AG04450 (cell line): Measurements from ENCODE around the gene MR1. TPM values are rescaled to one million over a fixed set of nuclear protein-coding genes. Genes with fewer than 3 reads are reported as not detected.

Experiments used
- CTCF ChIA-PET: fragments of 300-600, 350-600 bp; formaldehyde crosslinking; extraction: SDS; loops from one replicate; lab custom pipeline; 2022; ENCODE audit warnings: antibody characterized with exemption, inconsistent platforms; lab: Charles Lee
- POLR2A ChIA-PET: fragments of 350-600 bp; formaldehyde crosslinking; extraction: SDS; loops from one replicate; lab custom pipeline; 2021; ENCODE audit warnings: antibody characterized with exemption, inconsistent platforms; lab: Yijun Ruan, JAX
- DNase-seq: peaks from one replicate; pipeline ENCODE4 v3.0.0-alpha.2; 2011; ENCODE audit warnings: low read depth, low spot score
- H3K27ac ChIP-seq: one replicate; pipeline ENCODE4 v1.5.1; 2012; ENCODE audit warnings: low read depth, low read length, control low read depth
- H3K27me3 ChIP-seq: one replicate; pipeline ENCODE4 v1.6.0; 2012; ENCODE audit warnings: low read length; ENCODE audit not compliant: control insufficient read depth, insufficient read depth
- H3K4me3 ChIP-seq: 2 replicates; pipeline ENCODE4 v1.5.1; 2011; ENCODE audit warnings: mild to moderate bottlenecking, low read depth, low read length, control low read depth
- H3K9me3 ChIP-seq: 2 replicates; pipeline ENCODE4 v1.5.1; 2012; ENCODE audit warnings: low read length; ENCODE audit not compliant: control insufficient read depth, insufficient read depth
- polyA plus RNA-seq: library from polyadenylated mRNA; depleted of rRNA; stranded (reverse); fragments of >200 nt; gene quantifications from 2 replicates; pipeline ENCODE4 v1.2.3, GENCODE V29; 2011
- TF ChIP-seq, protein P1 (sequence below): IDR thresholded peaks from 2 replicates; pipeline ENCODE4 v1.5.1; 2011; ENCODE audit warnings: low read depth, low read length, control low read depth, inconsistent platforms

MR1 gene
- polyA plus RNA-seq, 1 experiment = 17.2 TPM

DNA sequence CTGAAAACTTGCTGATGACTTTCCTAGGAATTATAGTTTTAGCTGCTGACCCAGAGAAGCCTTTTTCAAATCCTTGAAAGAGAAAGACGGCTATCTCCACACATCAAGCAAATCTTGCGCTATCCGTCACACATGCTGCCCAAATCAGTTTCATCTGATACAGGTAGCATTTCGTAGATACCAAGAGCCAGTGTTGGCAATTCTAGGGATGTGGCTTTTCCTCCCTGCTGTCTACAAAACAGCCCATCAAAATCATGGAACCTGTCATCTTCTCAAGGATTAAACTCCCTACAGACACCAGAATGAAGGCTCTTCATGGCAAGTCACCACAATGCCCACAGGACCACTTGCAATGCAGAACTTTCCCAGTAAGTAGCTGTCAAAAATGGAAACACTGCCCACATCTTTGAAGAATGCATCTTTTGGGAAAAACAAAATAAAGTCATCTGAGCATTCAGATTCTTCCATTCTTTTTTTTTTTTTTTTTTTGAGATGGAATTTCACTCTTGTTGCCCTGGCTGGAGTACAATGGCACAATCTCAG is 21.5 kb upstream of the MR1 start:
- Histone ChIP-seq H3K27ac (no peak overlapping the region), H3K9me3 (no peaks in the 10 kb centered on the region), H3K4me3 (no peak overlapping the region), H3K27me3 (no peaks in the 10 kb centered on the region)
- CTCF ChIA-PET = interaction anchor here (0.7 to 3.7 kb wide), 3 partner anchors 11 to 130 kb away, joined by 3 to 12 read pairs (median 7); partner anchors contain the start of gene STX6
- TF ChIP-seq, protein P1, sequence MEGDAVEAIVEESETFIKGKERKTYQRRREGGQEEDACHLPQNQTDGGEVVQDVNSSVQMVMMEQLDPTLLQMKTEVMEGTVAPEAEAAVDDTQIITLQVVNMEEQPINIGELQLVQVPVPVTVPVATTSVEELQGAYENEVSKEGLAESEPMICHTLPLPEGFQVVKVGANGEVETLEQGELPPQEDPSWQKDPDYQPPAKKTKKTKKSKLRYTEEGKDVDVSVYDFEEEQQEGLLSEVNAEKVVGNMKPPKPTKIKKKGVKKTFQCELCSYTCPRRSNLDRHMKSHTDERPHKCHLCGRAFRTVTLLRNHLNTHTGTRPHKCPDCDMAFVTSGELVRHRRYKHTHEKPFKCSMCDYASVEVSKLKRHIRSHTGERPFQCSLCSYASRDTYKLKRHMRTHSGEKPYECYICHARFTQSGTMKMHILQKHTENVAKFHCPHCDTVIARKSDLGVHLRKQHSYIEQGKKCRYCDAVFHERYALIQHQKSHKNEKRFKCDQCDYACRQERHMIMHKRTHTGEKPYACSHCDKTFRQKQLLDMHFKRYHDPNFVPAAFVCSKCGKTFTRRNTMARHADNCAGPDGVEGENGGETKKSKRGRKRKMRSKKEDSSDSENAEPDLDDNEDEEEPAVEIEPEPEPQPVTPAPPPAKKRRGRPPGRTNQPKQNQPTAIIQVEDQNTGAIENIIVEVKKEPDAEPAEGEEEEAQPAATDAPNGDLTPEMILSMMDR = no peak
- no peak for DNase-seq
- POLR2A ChIA-PET = interaction anchor here (0.6 kb wide), 1 partner anchor 117 kb away, joined by 6 read pairs; no protein-coding TSS in a partner anchor

DNA sequence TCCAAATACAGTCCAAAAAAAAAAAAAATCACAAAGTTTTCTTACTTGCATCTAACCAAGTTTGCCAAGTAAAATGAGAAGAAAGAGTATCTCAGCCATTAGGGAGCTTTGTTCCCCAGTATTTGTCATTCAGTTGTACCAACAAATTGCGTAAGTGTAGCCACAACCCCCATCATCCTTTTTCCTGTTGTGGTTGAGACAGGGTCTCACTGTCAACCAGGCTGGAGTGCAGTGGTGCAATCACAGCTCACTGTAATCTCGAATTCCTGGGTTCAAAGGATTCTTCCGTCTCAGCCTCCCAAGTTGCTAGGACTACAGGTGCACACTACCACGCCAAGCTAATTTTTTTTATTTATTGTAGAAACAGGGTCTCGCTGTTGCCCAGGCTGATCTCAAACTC is 20.6 kb upstream of the MR1 start:
- ChIA-PET CTCF (interaction anchor here (0.6 to 0.7 kb wide), 4 partner anchors 11 to 1835 kb away, joined by 3 to 7 read pairs (median 4); no protein-coding TSS in a partner anchor), POLR2A (no interaction called here)

GRCh38 chr1:181014477-181015250 is 19.1 kb upstream of the MR1 start:
- no peaks in the 10 kb centered on the region for H3K9me3 ChIP-seq
- POLR2A ChIA-PET = interaction anchor here (0.7 kb wide), 1 partner anchor 62 kb away, joined by 3 read pairs; no protein-coding TSS in a partner anchor
- DNase-seq = no peak
- H3K27me3 ChIP-seq = no peaks in the 10 kb centered on the region
- TF ChIP-seq, protein P1 = no peak
- CTCF ChIA-PET = no interaction called here
- no peak overlapping the region for H3K27ac ChIP-seq
- no peak overlapping the region for H3K4me3 ChIP-seq

More for the DNA sequence above, 20.6 kb upstream of the MR1 start:
- no peak for DNase-seq
- Histone ChIP-seq H3K9me3 (no peaks in the 10 kb centered on the region), H3K27me3 (no peaks in the 10 kb centered on the region), H3K27ac (no peak overlapping the region), H3K4me3 (no peak overlapping the region)
- TF ChIP-seq, protein P1 = no peak

DNA sequence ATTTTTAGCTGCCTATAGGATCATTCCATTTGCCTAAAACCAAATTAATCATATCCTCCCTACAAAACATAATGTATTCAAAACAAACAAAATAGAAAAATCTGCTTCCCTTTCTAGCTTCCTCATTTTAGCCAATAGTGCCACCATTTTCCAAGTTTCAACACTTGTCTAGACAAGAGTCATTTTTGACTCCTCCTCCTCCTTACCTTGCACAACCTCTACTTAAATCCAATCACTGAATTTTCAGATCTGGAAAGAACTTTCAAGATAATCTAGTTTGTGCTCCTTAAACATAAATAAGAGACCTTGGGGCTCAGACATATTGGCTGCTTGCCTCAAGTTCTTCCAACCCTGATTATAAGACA is 18.6 kb upstream of the MR1 start:
- Histone ChIP-seq H3K27me3 (no peaks in the 10 kb centered on the region), H3K9me3 (no peaks in the 10 kb centered on the region), H3K4me3 (no peak overlapping the region), H3K27ac (no peak overlapping the region)
- TF ChIP-seq, protein P1 = no peak
- ChIA-PET CTCF (no interaction called here), POLR2A (interaction anchor here (0.7 kb wide), 1 partner anchor 63 kb away, joined by 3 read pairs; no protein-coding TSS in a partner anchor)
- DNase-seq = no peak

GRCh38 chr1:181016563-181016962 is 17.2 kb upstream of the MR1 start:
- ChIA-PET POLR2A (no interaction called here), CTCF (interaction anchor here (1.3 kb wide), 1 partner anchor 125 kb away, joined by 3 read pairs; no protein-coding TSS in a partner anchor)
- Histone ChIP-seq H3K4me3 (no peak overlapping the region), H3K9me3 (no peaks in the 10 kb centered on the region), H3K27ac (no peak overlapping the region), H3K27me3 (no peaks in the 10 kb centered on the region)
- no peak for DNase-seq
- TF ChIP-seq, protein P1 = no peak
